ENCODE measurements around the gene CALR3.
"Not testable (repeated sequence)": the region's sequence is repeated elsewhere in the genome, so short reads cannot be mapped to it uniquely, and the experiment has no call there.

Gene CALR3

GRCh38 chr19:16495982-16496612, at the start of gene CALR3, which contains the start of gene C19orf44:
TSS of gene CALR3 (minus strand) at chr19:16496167. CDS start at chr19:16496129, 38 bp downstream.
TSS of gene C19orf44 (plus strand) at chr19:16496394. CDS start at chr19:16500793, 4,399 bp downstream.
- DNase-seq = peak; percentile 99

GRCh38 chr19:16544473-16545231, 48.7 kb upstream of the CALR3 start:
- no peak for DNase-seq

- DNase-seq = not testable (repeated sequence)
These were observed 47.8 kb upstream of the CALR3 start for GRCh38 chr19:16543734-16544133.

- DNase-seq = peak in 1 of 2 donors; percentile 14
These were observed 47.0 kb upstream of the CALR3 start for GRCh38 chr19:16542910-16543472.

GRCh38 chr19:16542045-16542909, 46.3 kb upstream of the CALR3 start, which contains the start of gene CHERP:
TSS of gene CHERP (minus strand) at chr19:16542437. CDS start at chr19:16542378, 59 bp downstream.
- DNase-seq = peak; percentile 93 to 96

- DNase-seq = peak; percentile 3 to 8
These were observed 45.6 kb upstream of the CALR3 start for GRCh38 chr19:16541526-16542044.

- DNase-seq = no peak
These were observed 45.0 kb upstream of the CALR3 start for GRCh38 chr19:16540948-16541347.

- no peak for DNase-seq
These were observed 41.1 kb upstream of the CALR3 start for GRCh38 chr19:16537111-16537510.

GRCh38 chr19:16536130-16536529, 40.2 kb upstream of the CALR3 start:
- no peak for DNase-seq

GRCh38 chr19:16535381-16535780, 39.4 kb upstream of the CALR3 start:
- DNase-seq = no peak

- no peak for DNase-seq
These were observed 36.7 kb upstream of the CALR3 start for GRCh38 chr19:16532440-16533234.

GRCh38 chr19:16531380-16531669, 35.4 kb upstream of the CALR3 start:
- DNase-seq = no peak

- DNase-seq = no peak
These were observed 34.8 kb upstream of the CALR3 start for GRCh38 chr19:16530540-16531379.

- DNase-seq = no peak
These were observed 33.6 kb upstream of the CALR3 start for GRCh38 chr19:16529466-16530144.

- DNase-seq = peak in 1 of 2 donors; percentile 9
These were observed 32.1 kb upstream of the CALR3 start for GRCh38 chr19:16527971-16528521.

- no peak for DNase-seq
These were observed 31.5 kb upstream of the CALR3 start for GRCh38 chr19:16527334-16527935.

GRCh38 chr19:16525751-16526481, 29.9 kb upstream of the CALR3 start:
- DNase-seq = no peak

- DNase-seq = no peak
These were observed 29.2 kb upstream of the CALR3 start for GRCh38 chr19:16524991-16525734.

All from inflammatory macrophage treated with lipopolysaccharide for 1 hour (primary cell).